Mucosa of gallbladder (tissue), 1 donor: ENCODE results near the gene MYO9A. TPM values are rescaled to one million over a fixed set of nuclear protein-coding genes. Genes with fewer than 3 reads are reported as not detected.
"Not testable (repeated sequence)": the region's sequence is repeated elsewhere in the genome, so short reads cannot be mapped to it uniquely, and the experiment has no call there.

Experiments used
- DNase-seq: peaks from one replicate; pipeline ENCODE4 v3.0.0-alpha.2; 2020; ENCODE audit warnings: low spot score
- total RNA-seq: library from RNA; stranded (reverse); gene quantifications from one replicate; pipeline ENCODE4 v1.2.1, GENCODE V29; 2021
- donor health status: DM: no; HTN: no; CAD: no.

Gene MYO9A
- total RNA-seq, 1 donor from 2014 or later, result 33.4 TPM

DNA sequence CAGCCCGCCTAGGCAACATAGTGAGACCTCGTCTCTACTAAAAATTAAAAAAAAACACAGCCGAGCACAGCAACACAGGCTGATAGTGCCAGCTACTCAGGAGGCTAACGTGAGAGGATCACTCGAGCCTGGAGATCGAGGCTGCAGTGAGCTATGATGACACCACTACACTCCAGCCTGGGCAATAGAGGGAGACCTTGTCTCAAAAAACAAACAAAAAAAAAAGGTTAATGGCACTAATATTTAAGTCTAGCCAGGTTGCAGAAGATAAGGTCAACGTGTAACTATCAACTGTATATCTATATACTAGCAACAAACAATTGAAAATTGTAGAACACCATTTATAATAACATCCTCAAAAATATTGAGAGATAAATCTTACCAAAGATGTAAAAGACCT lies 75.1 kb downstream of the MYO9A start:
- DNase-seq, result no peak

- no peak for DNase-seq
Measured at GRCh38 chr15:72042054-72042453, 75.9 kb downstream of the MYO9A start.

DNA sequence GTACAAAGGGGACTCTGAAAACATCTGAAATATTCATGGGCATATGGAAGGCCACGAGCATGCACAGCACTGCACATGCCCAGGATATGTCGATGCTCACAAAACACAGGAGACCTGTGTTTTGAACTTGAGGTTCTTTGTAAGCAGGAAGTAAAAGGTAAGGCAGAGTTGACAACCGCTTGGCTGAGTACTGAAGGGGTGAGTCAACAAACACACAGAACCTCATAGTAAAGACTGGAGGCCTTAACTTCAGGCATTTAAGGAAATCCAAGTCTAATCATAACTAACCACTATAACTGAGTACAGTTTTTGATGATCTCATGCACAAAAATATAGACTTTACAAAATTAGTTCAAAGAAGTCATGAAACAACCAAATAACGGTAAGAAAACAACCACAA lies 80.6 kb downstream of the MYO9A start:
- no peak for DNase-seq

- no peak for DNase-seq
Measured at GRCh38 chr15:72034859-72035650, 82.9 kb downstream of the MYO9A start.

- DNase-seq, result no peak
Measured at GRCh38 chr15:72034351-72034750, 83.6 kb downstream of the MYO9A start.

DNA sequence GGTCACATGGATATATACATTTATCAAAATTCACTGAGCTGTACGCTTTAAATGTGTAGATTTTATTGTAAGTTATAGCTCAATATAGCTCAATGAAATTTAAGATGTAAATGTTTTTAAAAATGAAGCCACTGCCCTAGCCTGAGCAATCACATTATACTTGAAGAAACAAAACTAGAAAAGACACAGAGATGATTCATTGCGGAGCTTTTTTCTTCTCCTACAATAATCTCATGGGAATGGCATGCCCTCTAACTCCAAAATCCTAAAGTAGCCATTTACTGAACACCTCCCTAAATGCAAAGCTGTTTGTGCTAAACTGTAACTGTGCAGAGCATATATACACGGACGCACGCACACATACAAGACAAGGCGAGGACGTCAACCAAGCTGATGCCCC lies 84.2 kb downstream of the MYO9A start:
- no peak for DNase-seq

DNA sequence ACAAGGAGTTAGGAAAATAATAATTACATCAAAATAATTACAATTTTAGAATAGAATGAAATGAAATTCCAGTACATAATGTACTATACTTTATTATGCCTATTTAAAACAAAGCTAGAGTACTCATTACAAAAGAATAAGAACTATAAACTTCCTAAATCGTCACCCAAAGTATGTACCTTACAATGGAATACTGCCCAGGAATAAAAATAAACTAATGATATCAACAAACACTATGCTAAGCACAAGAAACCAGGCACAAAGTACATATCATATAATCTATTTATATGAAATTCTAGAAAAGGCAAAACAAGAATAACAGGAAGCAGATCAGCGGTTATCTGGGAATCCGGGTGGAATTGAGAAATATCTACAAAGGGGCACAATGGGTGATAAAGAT lies 84.7 kb downstream of the MYO9A start:
- DNase-seq, result no peak

GRCh38 chr15:72021604-72022003 lies 96.3 kb downstream of the MYO9A start:
- DNase-seq, result no peak

DNA sequence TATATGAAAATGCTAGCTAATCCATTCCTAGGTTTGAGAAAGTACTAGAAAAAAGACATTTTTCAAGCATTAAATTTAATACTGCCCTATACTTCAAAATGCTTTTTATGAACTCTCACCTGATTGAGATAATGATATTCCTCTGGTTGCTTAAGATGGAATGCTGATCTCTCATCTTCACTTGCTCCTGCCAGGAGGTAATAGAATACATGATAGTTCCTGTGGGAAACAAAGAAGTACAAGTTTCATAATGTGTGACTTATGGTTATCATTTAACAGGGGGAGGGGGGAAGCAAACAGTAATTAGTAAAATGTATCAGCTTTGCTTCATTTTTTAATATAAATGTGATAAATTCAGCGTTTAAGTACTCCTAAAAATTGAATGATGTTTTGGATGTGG lies 97.2 kb downstream of the MYO9A start:
- DNase-seq, result no peak

DNA sequence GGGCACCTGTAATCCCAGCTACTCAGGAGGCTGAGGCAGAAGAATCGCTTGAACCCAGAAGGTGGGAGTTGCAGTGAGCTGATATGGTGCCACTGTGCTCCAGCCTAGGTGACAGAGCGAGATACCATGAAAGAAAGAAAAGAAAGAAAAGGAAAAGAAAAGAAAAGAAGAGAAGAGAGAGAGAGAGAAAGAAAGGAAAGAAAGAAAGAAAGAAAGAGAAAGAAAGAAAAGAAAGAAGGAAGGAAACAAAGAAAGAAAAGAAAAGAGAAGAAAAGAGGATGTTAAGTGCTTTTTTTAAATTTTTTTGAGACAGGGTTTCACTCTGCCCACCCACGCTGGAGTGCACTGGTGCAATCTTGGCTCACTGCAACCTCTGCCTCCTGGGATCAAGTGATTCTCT lies 103.4 kb downstream of the MYO9A start:
- not testable (repeated sequence) for DNase-seq

DNA sequence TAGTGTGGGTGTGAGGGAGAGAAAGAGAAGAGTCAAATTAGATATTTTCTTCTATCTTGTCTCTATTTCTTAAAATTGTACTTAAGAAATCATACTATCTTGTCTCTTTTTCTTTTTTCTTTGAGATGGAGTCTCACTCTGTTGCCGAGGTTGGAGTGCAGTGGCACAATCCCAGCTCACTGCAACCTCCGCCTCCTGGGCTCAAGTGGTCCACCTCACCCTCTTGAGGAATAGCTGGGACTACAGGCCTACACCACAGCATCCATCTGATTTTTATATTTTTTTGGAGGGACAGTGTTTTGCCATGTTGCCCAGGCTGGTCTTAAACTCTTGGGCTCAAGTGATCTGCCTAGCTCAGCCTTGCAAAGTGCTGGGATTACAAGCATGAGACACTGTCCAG lies 104.2 kb downstream of the MYO9A start:
- no peak for DNase-seq

GRCh38 chr15:72011302-72011942 lies 106.5 kb downstream of the MYO9A start:
- no peak for DNase-seq

DNA sequence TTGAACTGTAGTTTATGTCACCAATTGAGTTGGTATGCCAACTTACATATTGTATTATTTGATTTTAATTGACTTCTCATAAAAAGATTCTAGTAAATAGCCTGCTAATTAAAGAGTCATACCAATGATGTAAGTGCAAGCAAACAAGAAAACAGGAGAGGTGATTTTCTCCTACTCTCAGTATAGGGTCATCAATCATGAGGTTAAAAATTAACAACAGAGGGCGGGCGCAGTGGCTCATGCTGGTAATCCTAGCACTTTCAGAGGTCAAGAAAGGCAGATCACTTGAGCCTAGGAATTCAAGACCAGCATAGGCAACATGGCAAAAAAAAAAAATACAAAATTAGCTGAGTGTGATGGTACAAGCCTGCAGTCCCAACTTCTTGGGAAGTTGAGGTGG lies 108.7 kb downstream of the MYO9A start:
- DNase-seq, result peak; percentile 26

DNA sequence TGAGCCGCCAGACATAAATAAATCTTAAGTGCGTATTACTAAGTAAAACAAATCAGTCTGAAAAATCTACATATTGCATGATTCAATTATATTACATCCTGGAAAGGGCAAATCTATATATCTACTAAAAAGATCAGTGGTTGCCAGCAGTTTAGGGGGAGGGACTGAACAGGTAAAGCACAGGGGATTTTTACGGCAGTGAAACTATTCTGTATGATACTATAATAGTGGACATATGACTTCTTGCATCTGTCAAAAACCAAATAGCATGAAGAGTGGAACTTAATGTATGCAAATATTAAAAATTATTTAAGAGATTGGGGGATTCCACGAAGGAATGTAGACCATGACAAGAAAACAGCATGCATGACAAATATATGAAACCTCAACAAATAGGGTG lies 111.6 kb downstream of the MYO9A start:
- no peak for DNase-seq

GRCh38 chr15:72005483-72005882 lies 112.5 kb downstream of the MYO9A start:
- DNase-seq, result no peak

- no peak for DNase-seq
Measured at GRCh38 chr15:71999807-72000206, 118.1 kb downstream of the MYO9A start.

DNA sequence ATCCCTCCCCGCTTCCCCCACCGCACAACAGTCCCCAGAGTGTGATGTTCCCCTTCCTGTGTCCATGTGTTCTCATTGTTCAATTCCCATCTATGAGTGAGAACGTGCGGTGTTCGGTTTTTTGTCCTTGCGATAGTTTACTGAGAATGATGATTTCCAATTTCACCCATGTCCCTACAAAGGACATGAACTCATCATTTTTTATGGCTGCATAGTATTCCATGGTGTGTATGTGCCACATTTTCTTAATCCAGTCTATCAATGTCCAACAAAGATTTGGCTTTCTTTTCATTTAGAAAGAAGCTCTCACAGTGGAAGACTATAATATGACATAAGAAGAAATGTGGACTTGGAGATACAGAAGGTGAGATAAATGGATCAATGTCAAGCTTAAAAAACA lies 119.2 kb downstream of the MYO9A start:
- DNase-seq, result not testable (repeated sequence)

GRCh38 chr15:71997691-71998090 lies 120.3 kb downstream of the MYO9A start:
- DNase-seq, result no peak

- no peak for DNase-seq
Measured at GRCh38 chr15:71975816-71976150, 142.2 kb downstream of the MYO9A start.

DNA sequence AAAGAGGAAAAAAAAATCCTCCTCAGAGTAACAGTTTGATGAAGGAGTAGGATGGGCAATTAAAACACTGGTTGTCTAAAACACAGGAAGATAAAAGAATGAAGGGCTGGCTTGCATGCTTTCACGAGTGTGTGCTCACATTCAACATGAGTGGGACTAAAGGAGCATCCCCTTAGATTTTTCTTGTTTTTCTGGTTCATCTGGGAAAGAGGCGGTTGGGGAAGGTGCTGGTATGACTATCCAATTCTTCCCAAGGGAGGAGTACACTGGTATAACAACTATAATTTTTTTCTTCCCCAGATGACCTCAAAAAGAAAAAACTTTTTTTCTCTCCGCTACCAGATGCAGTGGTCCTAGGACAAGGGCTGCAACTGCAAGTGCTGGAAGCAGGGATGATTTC lies 143.7 kb downstream of the MYO9A start:
- DNase-seq, result no peak

GRCh38 chr15:71973366-71973765 lies 144.6 kb downstream of the MYO9A start:
- DNase-seq, result no peak

GRCh38 chr15:71971905-71972304 lies 146.0 kb downstream of the MYO9A start:
- DNase-seq, result no peak

DNA sequence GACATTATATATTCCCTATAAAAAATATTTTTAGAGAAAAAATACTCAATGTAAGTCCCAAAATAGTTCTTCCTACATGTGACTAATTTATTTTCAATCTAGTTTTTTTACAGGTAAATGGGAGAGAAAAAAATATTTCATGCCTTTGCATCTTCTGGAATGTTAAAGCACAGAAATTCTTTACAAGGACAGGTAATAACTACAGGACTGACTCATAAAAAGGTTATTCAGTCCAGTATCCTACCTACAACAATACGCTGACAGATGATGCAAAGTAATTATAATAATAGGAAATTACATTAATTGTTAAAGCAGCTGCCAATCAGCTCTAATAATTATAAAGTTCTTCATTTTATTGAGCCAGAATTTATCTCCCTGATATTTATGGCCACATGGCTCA lies 147.5 kb downstream of the MYO9A start:
- DNase-seq, result no peak

DNA sequence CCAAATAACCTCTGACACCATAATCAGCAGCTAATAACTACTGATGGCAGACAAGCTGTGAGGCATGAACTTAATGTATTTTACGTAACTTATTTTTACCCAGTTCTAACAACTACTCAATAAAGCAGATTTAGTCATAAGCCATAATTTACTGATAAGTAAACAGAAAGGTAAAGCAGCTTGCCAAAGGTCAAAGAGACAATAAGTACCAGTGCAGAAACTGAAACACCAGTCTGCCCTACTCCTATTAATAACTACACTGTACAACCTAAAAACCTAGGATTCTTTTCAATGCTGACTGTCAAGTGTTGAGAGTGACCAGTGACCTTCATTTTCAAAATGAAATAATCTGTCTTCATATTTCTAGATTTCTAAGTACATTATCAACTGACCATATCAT lies 155.4 kb downstream of the MYO9A start:
- DNase-seq, result no peak
